PC-9 (cell line): ENCODE measurements around the gene HLX. TPM values are rescaled to one million over a fixed set of nuclear protein-coding genes. Genes with fewer than 3 reads are reported as not detected.
A peak's percentile ranks its signal among the peaks of the same experiment; 100 is the strongest.

Experiments used
- Bru-seq: library from RNA; stranded (reverse); fragments of 400-500 nt; gene quantifications from one replicate; lab custom pipeline; 2021; lab: Mats Ljungman, UMichigan
- BruChase-seq, 2 experiments: library from RNA; stranded (reverse); fragments of 400-500 nt; gene quantifications; one replicate each; lab custom pipeline; 2021; lab: Mats Ljungman, UMichigan
- BruUV-seq: library from RNA; stranded (reverse); fragments of 400-500 nt; replicated peaks from 2 replicates; lab custom pipeline; 2021; lab: Mats Ljungman, UMichigan
- CTCF ChIA-PET: fragments of 300-600 bp; sonication (Branson Sonifier 250); formaldehyde crosslinking; loops from one replicate; lab custom pipeline; 2022; ENCODE audit warnings: antibody characterized with exemption; lab: Charles Lee
- POLR2A ChIA-PET: fragments of 300-600 bp; sonication (Branson Sonifier 250); formaldehyde crosslinking; loops from one replicate; lab custom pipeline; 2022; ENCODE audit warnings: antibody characterized with exemption; ENCODE audit not compliant: unreplicated experiment; lab: Charles Lee
- DNase-seq, 2 experiments: peaks; one replicate each; pipeline versions ENCODE4 v3.0.0 to v3.0.0-alpha.2; 2015 to 2022; ENCODE audit warnings: mixed read lengths in 1 of 2
- H2AFZ ChIP-seq: fragments of 200-600 bp; sonication (generic); 2 replicates; pipeline ENCODE4 v1.8.1; 2017; ENCODE audit warnings: antibody characterized with exemption
- H3F3A ChIP-seq: fragments of 200-600 bp; sonication (generic); 2 replicates; pipeline ENCODE4 v1.8.1; 2017; ENCODE audit warnings: antibody characterized with exemption, mild to moderate bottlenecking, low read depth; ENCODE audit not compliant: insufficient read depth
- H3K27ac ChIP-seq: fragments of 200-600 bp; sonication (generic); 2 replicates; pipeline ENCODE4 v1.6.1; 2016; ENCODE audit warnings: mixed run types
- H3K27me3 ChIP-seq: fragments of 200-600 bp; sonication (generic); 2 replicates; pipeline ENCODE4 v1.6.1; 2016; ENCODE audit warnings: low read depth, mixed run types; ENCODE audit not compliant: insufficient read depth
- H3K36me3 ChIP-seq: fragments of 200-600 bp; sonication (generic); 2 replicates; pipeline ENCODE4 v1.6.1; 2016; ENCODE audit warnings: low read depth, mixed run types
- H3K4me1 ChIP-seq: fragments of 200-600 bp; sonication (generic); replicated peaks from 2 replicates; pipeline ENCODE4 v1.6.1; 2016; ENCODE audit warnings: mixed run types; ENCODE audit not compliant: insufficient read depth
- H3K4me2 ChIP-seq: fragments of 200-600 bp; sonication (generic); 2 replicates; pipeline ENCODE4 v1.6.1; 2017; ENCODE audit warnings: mixed run types
- H3K4me3 ChIP-seq: fragments of 200-600 bp; sonication (generic); 2 replicates; pipeline ENCODE4 v1.6.1; 2016; ENCODE audit warnings: mixed run types
- H3K79me2 ChIP-seq: fragments of 200-600 bp; sonication (generic); 2 replicates; pipeline ENCODE4 v1.6.1; 2017; ENCODE audit warnings: low read depth, mixed run types
- H3K9me2 ChIP-seq: fragments of 200-600 bp; sonication (generic); 2 replicates; pipeline ENCODE4 v1.8.1; 2017; ENCODE audit warnings: mild to moderate bottlenecking; ENCODE audit not compliant: insufficient read depth
- H3K9me3 ChIP-seq: fragments of 200-600 bp; sonication (generic); 2 replicates; pipeline ENCODE4 v1.8.1; 2016; ENCODE audit warnings: low read depth; ENCODE audit not compliant: insufficient read depth
- H4K20me1 ChIP-seq: fragments of 200-600 bp; sonication (generic); 2 replicates; pipeline ENCODE4 v1.8.1; 2017; ENCODE audit not compliant: insufficient read depth
- CTCF ChIP-seq: fragments of 200-600 bp; sonication (generic); conservative IDR thresholded peaks from 2 replicates; pipeline ENCODE4 v1.6.1; 2017; ENCODE audit warnings: mixed run types, antibody characterized with exemption, mild to moderate bottlenecking, moderate library complexity
- EZH2 ChIP-seq: fragments of 200-600 bp; sonication (generic); IDR thresholded peaks from 2 replicates; pipeline ENCODE4 v1.8.0; 2017; ENCODE audit warnings: antibody characterized with exemption, low read depth
- intact Hi-C: fragments of 100-400 bp; cut with micrococcal nuclease; formaldehyde crosslinking; loops from one replicate; pipeline ENCODE4 v1.10.0; 2022; ENCODE audit not compliant: unreplicated experiment
- long read RNA-seq: library from polyadenylated mRNA; stranded (forward); transcript quantifications from one replicate; pipeline ENCODE4 v2.0.0, GENCODE V29; 2022
- total RNA-seq: library from RNA; stranded (reverse); gene quantifications from 2 replicates; pipeline ENCODE4 v1.2.3, GENCODE V29; 2021

HLX gene
- total RNA-seq (1.1 and 1.8 TPM in 2 replicates), Bru-seq, nascent RNA (percentile 43 among the genes with signal in this experiment), BruChase-seq, experiment 1, labeled RNA remaining after a 2-hour chase (percentile 35 among the genes with signal in this experiment), BruChase-seq, experiment 2, labeled RNA remaining after a 6-hour chase (percentile 41 among the genes with signal in this experiment)
- long read RNA-seq, partial matches to known transcripts: 0 of 1 reads
- long read RNA-seq, other reads (novel, unspliced or antisense): 0 of 1 reads

DNA sequence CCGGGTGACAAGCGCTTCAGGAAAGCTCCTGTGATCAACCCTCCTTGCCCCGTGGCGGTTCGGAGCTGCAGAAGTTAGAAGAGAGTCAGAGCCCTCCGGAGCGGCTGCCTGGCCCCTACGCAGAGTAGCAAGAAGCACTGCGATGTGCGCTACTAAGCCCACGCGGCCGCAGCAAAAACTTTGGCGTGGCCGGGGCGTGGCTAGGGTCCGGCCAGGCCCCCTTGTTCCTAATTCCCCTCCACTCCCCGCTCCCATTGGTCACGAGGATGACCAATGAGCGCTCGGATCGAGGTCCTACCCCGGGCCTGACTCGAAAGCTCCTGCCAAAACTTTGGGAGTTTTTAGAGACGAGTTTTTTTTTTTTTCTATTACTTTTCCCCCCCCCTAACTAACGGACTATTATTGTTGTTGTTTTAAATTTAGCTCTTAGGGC is at the start of gene HLX:
Gene HLX, plus strand, starts transcription at position 368 of the 433 bp plus-strand sequence. CDS start 415 bp downstream, outside the sequence.
- H3K9me3 ChIP-seq: no peaks in the 10 kb centered on the region
- no peaks in the 10 kb centered on the region for H3K36me3 ChIP-seq
- CTCF ChIA-PET: interaction anchor here (0.6 to 0.7 kb wide), 3 partner anchors 157 to 1369 kb away, joined by 3 to 13 read pairs (median 5); no protein-coding TSS in a partner anchor
- no peaks in the 10 kb centered on the region for H3K9me2 ChIP-seq
- H3K79me2 ChIP-seq: no peaks in the 10 kb centered on the region
- POLR2A ChIA-PET: no interaction called here
- TF ChIP-seq EZH2: no peak
- TF ChIP-seq CTCF: no peak
- H4K20me1 ChIP-seq: 0 out of 2 replicates have a peak, but pooled peaks cover 3% of the 10 kb centered on the region
- H3K27ac ChIP-seq: no peak within 1 kb of the TSS
- BruUV-seq: no TSS peak
- H3F3A ChIP-seq: no peaks in the 10 kb centered on the region
- peak; percentile 51 to 58 for DNase-seq
- peak within 1 kb of the TSS; percentile 88 for H3K4me2 ChIP-seq
- H3K27me3 ChIP-seq: no peaks in the 10 kb centered on the region
- peaks cover 6% of the 10 kb centered on the region for H3K4me1 ChIP-seq
- H2AFZ ChIP-seq: peak within 1 kb of the TSS; percentile 93
- H3K4me3 ChIP-seq: peak within 1 kb of the TSS; percentile 93
- intact Hi-C loops: loop anchor here (1.0 to 10.0 kb wide), 2 partner anchors 324 to 666 kb away; no protein-coding TSS in a partner anchor

DNA sequence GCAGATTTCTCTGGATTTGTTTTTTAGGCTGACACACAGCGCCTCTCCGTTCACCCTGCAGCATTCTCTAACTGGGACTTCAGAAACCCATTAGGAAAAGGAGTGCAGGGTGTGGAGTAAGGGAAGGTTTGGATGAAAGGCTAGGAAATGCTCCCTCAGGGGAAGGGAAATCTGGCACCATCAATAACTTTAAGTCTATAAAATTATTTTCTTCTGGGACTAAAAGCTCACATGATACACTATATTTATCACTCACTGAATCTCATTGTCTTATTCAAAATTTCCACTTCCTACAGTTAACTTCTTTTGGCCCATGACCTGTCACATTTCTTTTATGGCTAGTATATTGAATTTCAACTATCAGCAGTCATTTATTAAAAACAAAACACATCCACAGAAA is 45.8 kb upstream of the HLX start:
- Histone ChIP-seq H3K9me2 (no peaks in the 10 kb centered on the region), H3K9me3 (no peaks in the 10 kb centered on the region), H4K20me1 (no peaks in the 10 kb centered on the region), H3K27ac (no peak overlapping the region), H3F3A (no peaks in the 10 kb centered on the region), H3K79me2 (no peaks in the 10 kb centered on the region), H3K4me1 (no peaks in the 10 kb centered on the region), H3K27me3 (no peaks in the 10 kb centered on the region), H3K4me2 (no peak overlapping the region), H3K36me3 (no peaks in the 10 kb centered on the region), H2AFZ (no peak overlapping the region), H3K4me3 (no peak overlapping the region)
- no TSS peak for BruUV-seq
- no peak for TF ChIP-seq CTCF
- no peak for TF ChIP-seq EZH2
- intact Hi-C loops: no loop called here
- ChIA-PET POLR2A (no interaction called here), CTCF (no interaction called here)
- no peak for DNase-seq

DNA sequence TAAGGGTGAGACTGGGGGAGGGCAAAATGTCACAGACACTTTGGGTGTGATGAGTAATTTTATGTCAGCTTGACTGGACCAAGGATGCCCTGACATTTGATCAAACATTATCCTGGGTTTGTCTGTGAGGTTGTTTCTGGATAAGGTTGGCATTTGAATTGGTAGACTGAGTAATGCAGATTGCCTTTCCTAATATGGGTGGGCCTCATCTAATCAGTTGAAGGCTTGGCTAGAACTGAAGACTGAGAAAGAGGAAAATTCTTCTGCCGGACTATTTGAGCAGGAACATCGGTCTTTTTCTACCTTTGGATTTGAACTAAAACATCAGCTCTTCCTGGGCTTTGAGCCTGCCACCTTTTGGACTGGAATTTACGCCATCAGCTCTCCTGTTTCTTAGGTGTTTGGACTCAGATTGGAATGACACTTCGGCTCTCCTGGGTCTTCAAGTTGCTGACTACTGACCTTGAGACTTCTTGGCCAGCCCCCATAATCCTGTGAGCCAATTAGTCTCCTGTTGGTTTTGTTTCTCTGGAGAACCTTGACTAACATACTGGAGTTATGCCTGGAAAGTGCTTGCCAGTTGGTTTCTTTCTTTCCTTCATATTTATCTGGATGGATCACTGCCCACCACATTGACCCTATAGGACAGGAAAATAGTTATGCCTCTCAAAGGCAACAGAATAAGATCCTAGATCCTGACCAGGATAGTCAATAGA is 44.9 kb upstream of the HLX start:
- H3K36me3 ChIP-seq: no peaks in the 10 kb centered on the region
- BruUV-seq: no TSS peak
- no peak overlapping the region for H3K4me2 ChIP-seq
- no peaks in the 10 kb centered on the region for H3K9me3 ChIP-seq
- ChIA-PET CTCF (no interaction called here), POLR2A (no interaction called here)
- H3K27ac ChIP-seq: no peak overlapping the region
- no peak overlapping the region for H3K4me3 ChIP-seq
- H3F3A ChIP-seq: no peaks in the 10 kb centered on the region
- H3K4me1 ChIP-seq: no peaks in the 10 kb centered on the region
- H2AFZ ChIP-seq: no peak overlapping the region
- no peak for TF ChIP-seq CTCF
- no peak for TF ChIP-seq EZH2
- no peaks in the 10 kb centered on the region for H4K20me1 ChIP-seq
- H3K9me2 ChIP-seq: no peaks in the 10 kb centered on the region
- no peaks in the 10 kb centered on the region for H3K79me2 ChIP-seq
- no peaks in the 10 kb centered on the region for H3K27me3 ChIP-seq
- intact Hi-C loops: no loop called here
- DNase-seq: no peak
